HCEC 1CT (cell line): ENCODE results near the gene DEFB126.
"Not testable (repeated sequence)": the region's sequence is repeated elsewhere in the genome, so short reads cannot be mapped to it uniquely, and the experiment has no call there.

ENCODE experiments used
- DNase-seq: peaks from one replicate; pipeline ENCODE4 v3.0.0-alpha.2; 2017

DEFB126 gene, protein sequence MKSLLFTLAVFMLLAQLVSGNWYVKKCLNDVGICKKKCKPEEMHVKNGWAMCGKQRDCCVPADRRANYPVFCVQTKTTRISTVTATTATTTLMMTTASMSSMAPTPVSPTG

DNA sequence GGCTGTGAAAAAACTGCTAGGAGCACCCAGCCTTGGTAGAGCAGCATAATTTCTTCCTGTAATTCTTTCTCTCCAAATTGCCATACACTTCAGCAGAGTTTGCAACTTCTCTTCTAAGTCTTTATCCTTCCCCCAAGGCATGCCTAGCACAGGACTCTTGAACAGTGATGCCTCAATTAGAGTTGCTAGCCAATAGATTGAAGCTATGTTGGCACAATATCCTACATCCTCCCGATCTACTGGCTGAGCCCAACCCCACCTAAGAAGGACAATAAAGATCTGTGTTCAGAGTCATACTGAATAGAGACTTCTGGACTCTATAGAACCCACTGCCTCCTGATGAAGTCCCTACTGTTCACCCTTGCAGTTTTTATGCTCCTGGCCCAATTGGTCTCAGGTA is at the start of gene DEFB126:
Gene DEFB126, plus strand, starts transcription at position 301 of the 400 bp plus-strand sequence. Its CDS starts 39 bp downstream, at position 340.
- no peak for DNase-seq

DNA sequence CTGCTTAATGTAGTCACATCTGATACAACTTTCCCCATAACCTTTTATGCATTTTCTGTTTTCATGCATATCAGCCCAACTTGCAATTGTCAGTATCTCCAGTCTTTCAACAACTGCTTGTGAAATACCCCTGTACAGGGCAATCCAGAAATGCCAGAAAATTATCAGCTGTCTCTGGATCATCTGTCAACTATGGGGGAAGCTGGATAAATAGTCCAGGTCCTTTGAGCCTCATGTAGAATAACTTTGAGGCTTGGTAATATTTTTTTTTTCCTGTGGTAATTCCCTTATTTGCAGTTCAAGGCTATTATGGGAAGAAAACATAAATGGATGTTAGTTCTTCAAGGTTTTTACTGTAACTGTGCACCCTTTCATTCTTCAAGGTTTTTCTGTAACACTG is 48.7 kb upstream of the DEFB126 start:
- DNase-seq = no peak

GRCh38 chr20:95215-95614 is 47.2 kb upstream of the DEFB126 start:
- DNase-seq = no peak

DNA sequence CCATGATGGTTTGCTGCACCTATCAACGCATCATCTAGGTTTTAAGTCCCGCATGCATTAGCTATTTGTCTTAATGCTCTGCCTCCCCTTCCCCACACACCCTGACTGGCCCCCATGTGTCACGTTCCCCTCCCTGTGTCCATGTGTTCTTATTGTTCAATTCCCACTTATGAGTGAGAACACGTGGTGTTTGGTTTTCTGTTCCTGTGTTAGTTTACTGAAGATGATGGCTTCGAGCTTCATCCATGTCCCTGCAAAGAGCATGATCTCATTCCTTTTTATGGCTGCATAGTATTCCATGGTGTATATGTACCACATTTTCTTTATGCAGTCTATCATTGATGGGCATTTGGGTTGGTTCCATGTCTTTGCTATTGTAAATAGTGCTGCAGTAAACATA is 44.7 kb upstream of the DEFB126 start:
- not testable (repeated sequence) for DNase-seq

GRCh38 chr20:101975-102374 is 40.4 kb upstream of the DEFB126 start:
- DNase-seq = no peak

GRCh38 chr20:103456-103855 is 38.9 kb upstream of the DEFB126 start:
- DNase-seq = no peak

GRCh38 chr20:112396-112795 is 30.0 kb upstream of the DEFB126 start:
- DNase-seq = peak; percentile 2

- DNase-seq = no peak
Measured at GRCh38 chr20:117518-117917, 24.9 kb upstream of the DEFB126 start.

DNA sequence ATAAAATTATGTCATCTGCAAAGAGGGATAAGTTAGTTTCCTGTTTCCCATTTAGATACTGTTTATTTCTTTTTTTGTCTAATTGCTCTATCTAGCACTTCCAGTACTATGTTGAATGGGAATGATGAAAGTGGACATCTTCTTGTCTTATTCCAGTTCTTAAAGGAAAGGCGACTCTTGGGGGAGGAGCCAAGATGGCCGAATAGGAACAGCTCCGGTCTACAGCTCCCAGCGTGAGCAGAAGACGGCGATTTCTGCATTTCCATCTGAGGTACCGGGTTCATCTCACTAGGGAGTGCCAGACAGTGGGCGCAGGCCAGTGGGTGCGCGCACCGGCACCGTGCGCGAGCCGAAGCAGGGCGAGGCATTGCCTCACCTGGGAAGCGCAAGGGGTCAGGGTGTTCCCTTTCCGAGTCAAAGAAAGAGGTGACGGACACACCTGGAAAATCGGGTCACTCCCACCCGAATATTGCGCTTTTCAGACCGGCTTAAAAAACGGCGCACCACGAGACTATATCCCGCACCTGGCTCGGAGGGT is 12.5 kb upstream of the DEFB126 start:
- not testable (repeated sequence) for DNase-seq

GRCh38 chr20:137668-138490 is 4.5 kb upstream of the DEFB126 start:
- DNase-seq = no peak

- DNase-seq = no peak
Measured at GRCh38 chr20:145877-146276, 3.5 kb downstream of the DEFB126 start.

GRCh38 chr20:152131-152530 is 9.7 kb downstream of the DEFB126 start:
- no peak for DNase-seq

GRCh38 chr20:157154-157553 is 14.8 kb downstream of the DEFB126 start, which contains the start of gene DEFB127:
Gene DEFB127 (plus strand): TSS chr20:157454. CDS start chr20:157545, 91 bp downstream.
- no peak for DNase-seq

- no peak for DNase-seq
Measured at GRCh38 chr20:164618-165017, 22.2 kb downstream of the DEFB126 start.

DNA sequence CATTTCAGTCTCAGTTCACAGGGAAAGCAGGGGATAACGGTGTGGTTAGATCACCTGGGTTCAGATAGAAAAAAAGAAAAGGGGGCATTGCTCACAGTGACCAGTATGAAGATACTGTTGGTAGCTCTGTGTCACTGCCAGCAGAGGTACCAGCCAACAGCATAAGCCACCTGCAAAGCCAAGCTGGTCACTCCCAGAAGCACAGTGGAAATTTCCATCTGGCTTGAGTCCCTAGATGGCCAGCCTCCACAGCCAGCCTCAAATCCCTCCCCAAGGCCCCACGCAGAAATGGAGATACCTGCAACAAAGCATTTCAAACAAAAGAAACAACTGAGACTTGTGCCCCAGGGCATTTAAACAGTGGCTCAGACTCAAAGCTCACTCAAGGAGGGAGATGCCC is 26.5 kb downstream of the DEFB126 start:
- DNase-seq = no peak

GRCh38 chr20:184288-184687 is 41.9 kb downstream of the DEFB126 start:
- no peak for DNase-seq

DNA sequence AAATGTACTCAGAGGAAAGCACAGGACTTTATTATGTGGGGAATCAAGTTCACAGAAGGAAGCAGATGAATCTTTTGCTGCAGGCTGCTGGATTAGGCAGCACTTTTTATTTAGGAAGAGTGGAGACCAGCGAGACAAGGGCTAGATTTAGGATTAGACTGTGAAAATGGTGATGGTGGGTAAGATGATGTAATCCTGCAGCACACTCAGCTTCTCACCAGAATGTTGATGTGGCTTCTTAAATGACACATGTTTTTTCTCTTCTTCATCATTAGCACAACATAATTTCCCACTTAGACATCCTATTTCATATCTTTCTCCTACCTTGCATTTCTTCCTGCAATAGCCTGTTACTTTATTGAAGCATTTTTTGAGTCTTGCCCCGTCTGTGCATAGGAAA is 45.3 kb downstream of the DEFB126 start:
- no peak for DNase-seq

DNA sequence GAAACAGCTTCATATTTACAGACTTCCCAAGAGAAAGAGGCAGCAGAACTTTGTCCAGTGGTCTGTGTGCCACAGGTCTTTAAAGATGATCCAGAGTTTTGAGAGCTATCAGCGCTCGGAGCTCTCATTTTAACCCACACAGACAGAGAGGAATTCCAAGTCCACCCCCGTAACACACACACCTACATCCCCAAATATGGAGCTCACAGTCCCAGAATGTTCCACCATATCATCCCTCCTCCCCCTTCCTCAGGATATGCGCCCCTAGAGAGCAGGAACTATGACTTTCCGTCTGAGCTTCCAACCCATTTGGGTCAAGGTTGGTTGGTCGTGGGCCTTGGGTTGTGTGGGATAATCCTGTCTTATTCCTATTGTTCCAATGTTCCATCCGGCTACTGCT is 47.2 kb downstream of the DEFB126 start, which contains the start of gene DEFB128:
Gene DEFB128, minus strand, starts transcription at position 101 of the 400 bp plus-strand sequence. Its CDS starts 88 bp downstream, at position 13.
- no peak for DNase-seq
